Right lobe of liver (tissue), 6 donors: ENCODE results near the gene NEU2. TPM values are rescaled to one million over a fixed set of nuclear protein-coding genes. Genes with fewer than 3 reads are reported as not detected.
A peak's percentile ranks its signal among the peaks of the same experiment; 100 is the strongest.

ENCODE experiments used
- ATAC-seq, 4 donors: fragments of 200-7000 bp; cut with Tn5 transposase; one replicate each; pipeline ENCODE4 v1.9.1; 2020; ENCODE audit warnings: mild to moderate bottlenecking in 4 of 4, moderate library complexity in 4 of 4
- DNase-seq, 3 donors: peaks; one replicate each; pipeline ENCODE4 v3.0.0-alpha.2; 2020
- H3K27ac ChIP-seq, 3 donors: fragments of 200-600 bp; one replicate each; pipeline ENCODE4 v1.8.0; 2022
- H3K27me3 ChIP-seq, 2 donors: fragments of 200-600 bp; one replicate each; pipeline ENCODE4 v1.8.0; 2022
- H3K36me3 ChIP-seq, 4 donors: fragments of 200-600 bp; sonication (generic) in 1 of 4; one replicate each; pipeline versions ENCODE4 v1.5.1 to v1.8.0; 2017 to 2022; ENCODE audit warnings: control low read depth in 1 of 4
- H3K4me1 ChIP-seq, 4 donors: fragments of 200-600 bp; sonication (generic) in 1 of 4; one replicate each; pipeline versions ENCODE4 v1.5.1 to v1.8.0; 2017 to 2022; ENCODE audit warnings: control low read depth in 1 of 4
- H3K4me3 ChIP-seq, 3 donors: fragments of 200-600 bp; one replicate each; pipeline ENCODE4 v1.8.0; 2022
- H3K9me3 ChIP-seq, 4 donors: fragments of 200-600 bp; sonication (generic) in 1 of 4; one replicate each; pipeline versions ENCODE4 v1.5.1 to v1.8.0; 2017 to 2022; ENCODE audit warnings: control low read depth in 1 of 4
- POLR2A ChIP-seq: fragments of 450-650 bp; IDR thresholded peaks from one replicate; pipeline ENCODE4 v1.6.1; 2017; ENCODE audit warnings: antibody characterized with exemption, mild to moderate bottlenecking
- WGBS: methylation state at CpG from one replicate; pipeline ENCODE4 v1.1.6; 2018; ENCODE audit warnings: low coverage, low lambda C conversion rate; ENCODE audit not compliant: insufficient coverage; ENCODE audit errors: missing lambda C conversion rate; 5-methylcytosine and 5-hydroxymethylcytosine counted together
- intact Hi-C, 2 donors: fragments of 100-400 bp; cut with DNase I; formaldehyde crosslinking; loops; one replicate each; pipeline versions ENCODE4 v1.11.2 to v1.14.1; 2022
- total RNA-seq, 6 experiments: library from RNA; depleted of rRNA in 2 of 6; stranded (reverse); fragments of >200 nt in 2 of 6; fragmentation: NEBNext Ultra II Directional in 3 of 6; extraction: Animal tissue kit (Norgen Biotek cat#: 25700) in 3 of 6; gene quantifications; one replicate each; pipeline versions ENCODE4 v1.1.0 to v1.2.4, GENCODE V29; 2016 to 2023
- TF ChIP-seq, protein P1 (sequence below), 4 donors: fragments of 200-600 bp in 3 of 4; fragments of 450-650 bp in 1 of 4; IDR thresholded peaks; one replicate each; pipeline versions ENCODE4 v1.5.1 to v1.8.0; 2016 to 2022; ENCODE audit warnings: antibody characterized with exemption in 4 of 4, mild to moderate bottlenecking in 2 of 4
- donor health status: DM: no; HTN: yes; CAD: no.
- donor health status: DM: no; HTN: no; CAD: no.
- donor health status: DM: no; HTN: no; CAD: no.
- donor health status: DM: no; HTN: yes; CAD: no.
- donor health status: DM: no; HTN: yes; CAD: no.

NEU2 gene
- total RNA-seq, 6 experiments from 2014 or later = not detected

DNA sequence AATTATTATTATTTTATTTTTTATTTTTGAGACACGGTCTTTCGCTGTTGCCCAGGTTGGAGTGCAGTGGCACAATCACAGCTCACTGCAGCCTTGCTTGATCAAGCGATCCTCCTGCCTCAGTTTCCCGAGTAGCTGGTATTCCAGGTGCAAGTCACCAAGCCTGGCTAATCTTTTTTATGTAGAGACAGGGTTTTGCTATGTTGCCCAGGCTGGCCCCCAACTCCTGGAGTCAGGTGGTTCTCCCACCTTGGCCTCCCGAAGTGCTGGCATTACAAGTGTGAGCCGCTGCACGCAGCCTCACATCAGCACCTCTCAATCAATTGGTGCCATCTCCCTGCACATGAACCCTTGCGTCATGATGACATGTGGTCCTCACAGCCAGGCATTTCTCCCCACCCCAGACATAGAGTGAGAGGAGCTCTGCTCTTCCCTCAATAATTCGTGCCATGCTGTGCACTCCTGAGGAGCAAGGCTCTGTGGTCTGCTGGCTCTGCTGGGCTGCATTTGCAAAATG is 33.5 kb downstream of the NEU2 start:
- TF ChIP-seq, protein P1, sequence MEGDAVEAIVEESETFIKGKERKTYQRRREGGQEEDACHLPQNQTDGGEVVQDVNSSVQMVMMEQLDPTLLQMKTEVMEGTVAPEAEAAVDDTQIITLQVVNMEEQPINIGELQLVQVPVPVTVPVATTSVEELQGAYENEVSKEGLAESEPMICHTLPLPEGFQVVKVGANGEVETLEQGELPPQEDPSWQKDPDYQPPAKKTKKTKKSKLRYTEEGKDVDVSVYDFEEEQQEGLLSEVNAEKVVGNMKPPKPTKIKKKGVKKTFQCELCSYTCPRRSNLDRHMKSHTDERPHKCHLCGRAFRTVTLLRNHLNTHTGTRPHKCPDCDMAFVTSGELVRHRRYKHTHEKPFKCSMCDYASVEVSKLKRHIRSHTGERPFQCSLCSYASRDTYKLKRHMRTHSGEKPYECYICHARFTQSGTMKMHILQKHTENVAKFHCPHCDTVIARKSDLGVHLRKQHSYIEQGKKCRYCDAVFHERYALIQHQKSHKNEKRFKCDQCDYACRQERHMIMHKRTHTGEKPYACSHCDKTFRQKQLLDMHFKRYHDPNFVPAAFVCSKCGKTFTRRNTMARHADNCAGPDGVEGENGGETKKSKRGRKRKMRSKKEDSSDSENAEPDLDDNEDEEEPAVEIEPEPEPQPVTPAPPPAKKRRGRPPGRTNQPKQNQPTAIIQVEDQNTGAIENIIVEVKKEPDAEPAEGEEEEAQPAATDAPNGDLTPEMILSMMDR (IDR thresholded peaks at IDR 0.05) = no peak
- TF ChIP-seq POLR2A = no peak
- DNase-seq = peak in 2 of 3 donors; percentile 28 to 35
- intact Hi-C loops = no loop called here
- WGBS = 94% methylated on average over 3 of the region's 9 CpGs
- no peak overlapping the region for H3K27ac ChIP-seq
- H3K27me3 ChIP-seq = no peaks in the 10 kb centered on the region
- no peaks in the 10 kb centered on the region for H3K4me1 ChIP-seq
- H3K36me3 ChIP-seq = no peaks in the 10 kb centered on the region
- no peak overlapping the region for H3K4me3 ChIP-seq
- no peak for ATAC-seq
- no peaks in the 10 kb centered on the region for H3K9me3 ChIP-seq

DNA sequence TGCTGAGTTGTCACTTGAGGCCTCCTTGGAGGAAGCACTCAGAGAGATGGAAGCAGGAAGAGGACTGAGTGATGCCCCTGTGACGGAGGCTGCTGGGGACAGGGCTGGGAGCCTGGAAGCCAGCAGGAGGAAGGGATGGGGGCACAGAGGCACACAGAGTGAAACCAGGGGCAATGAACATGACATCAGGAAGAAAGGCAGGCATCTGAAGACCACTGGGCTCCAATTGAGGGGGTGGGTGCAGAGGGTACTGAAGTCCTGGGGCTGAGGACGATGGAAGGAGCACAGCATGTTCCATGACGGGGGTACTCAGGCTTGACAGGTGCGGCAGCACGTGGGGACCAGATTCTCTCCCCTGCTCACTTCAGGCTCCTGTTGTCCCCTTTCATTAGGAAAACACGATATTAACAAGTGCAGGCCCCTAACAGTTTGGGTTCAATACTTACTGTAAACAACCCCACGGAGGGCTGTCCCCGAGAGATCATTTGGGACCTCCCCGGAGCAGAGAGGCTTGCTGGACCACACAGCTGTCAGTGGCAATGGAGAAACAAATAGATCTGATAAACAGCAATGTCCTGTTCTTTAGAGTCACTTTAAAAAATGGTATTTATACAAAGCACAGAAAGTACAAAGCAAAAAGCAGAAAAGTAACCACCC is 36.4 kb downstream of the NEU2 start:
- peak in 2 of 3 donors; percentile 23 to 39 for DNase-seq
- TF ChIP-seq POLR2A = no peak
- TF ChIP-seq, protein P1 (IDR thresholded peaks at IDR 0.05) = no peak
- Histone ChIP-seq H3K9me3 (peaks cover 0 to 8% (median 0%) of the 10 kb centered on the region in 4 donors), H3K4me3 (no peak overlapping the region), H3K27me3 (no peaks in the 10 kb centered on the region), H3K4me1 (no peaks in the 10 kb centered on the region), H3K27ac (no peak overlapping the region), H3K36me3 (no peaks in the 10 kb centered on the region)
- WGBS = 60% methylated on average over 9 of the region's 9 CpGs
- intact Hi-C loops = no loop called here
- ATAC-seq = peak in 2 of 4 donors; percentile 19 to 30

DNA sequence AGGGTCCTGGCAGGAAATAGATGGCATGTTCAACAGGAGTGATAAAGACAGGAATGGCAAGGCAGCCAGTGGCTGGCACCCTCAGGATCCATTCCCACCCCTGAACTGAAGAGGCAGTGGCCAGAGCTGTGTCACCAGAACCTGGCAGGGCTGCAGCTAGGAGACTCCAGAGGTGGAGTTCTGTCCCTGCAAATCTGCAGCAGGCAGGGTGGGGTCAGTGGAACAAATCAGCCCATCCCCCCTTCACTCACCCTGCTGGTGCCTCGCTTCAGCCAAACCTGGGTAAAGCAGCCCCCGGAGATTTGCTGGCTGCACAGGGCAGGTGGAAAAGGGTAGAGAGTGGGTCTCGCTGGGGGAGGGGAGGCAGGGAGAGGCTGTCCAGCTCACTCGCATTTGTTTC is 40.4 kb downstream of the NEU2 start:
- WGBS = 0% methylated on average over 1 of the region's 4 CpGs
- Histone ChIP-seq H3K36me3 (no peaks in the 10 kb centered on the region), H3K27me3 (no peaks in the 10 kb centered on the region), H3K9me3 (peaks cover 0 to 8% (median 0%) of the 10 kb centered on the region in 4 donors), H3K4me1 (no peaks in the 10 kb centered on the region), H3K27ac (no peak overlapping the region), H3K4me3 (no peak overlapping the region)
- ATAC-seq (no peak), DNase-seq (peak in 1 of 3 donors; percentile 38)
- no peak for TF ChIP-seq POLR2A
- TF ChIP-seq, protein P1 (IDR thresholded peaks at IDR 0.05) = no peak
- intact Hi-C loops = no loop called here

DNA sequence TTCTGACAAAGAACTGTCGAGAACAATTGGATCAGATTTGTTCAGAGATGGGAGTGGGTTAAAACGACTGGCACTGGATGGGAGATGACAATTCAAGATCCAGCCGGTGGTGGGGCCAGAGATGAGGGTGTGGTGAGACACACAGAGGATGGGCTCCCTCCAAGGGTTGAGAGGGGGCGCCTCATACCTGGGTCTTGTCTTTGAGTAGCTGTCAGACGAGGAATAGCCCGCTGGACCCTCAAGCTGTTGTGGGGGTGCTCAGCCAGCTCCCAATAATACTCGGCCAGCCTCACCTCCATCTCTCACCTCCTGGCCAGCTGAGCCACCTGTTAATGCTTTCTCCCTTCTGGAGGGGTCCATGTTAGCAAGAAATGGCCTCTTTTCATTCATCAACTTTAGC is 41.6 kb downstream of the NEU2 start:
- no peak for ATAC-seq
- 59% methylated on average over 3 of the region's 7 CpGs for WGBS

More for the DNA sequence above, 41.6 kb downstream of the NEU2 start:
- Histone ChIP-seq H3K27me3 (no peaks in the 10 kb centered on the region), H3K9me3 (peaks cover 0 to 8% (median 0%) of the 10 kb centered on the region in 4 donors), H3K27ac (no peak overlapping the region), H3K36me3 (no peaks in the 10 kb centered on the region), H3K4me3 (no peak overlapping the region), H3K4me1 (no peaks in the 10 kb centered on the region)
- intact Hi-C loops = no loop called here
- peak in 1 of 3 donors; percentile 37 for DNase-seq
- TF ChIP-seq, protein P1 (IDR thresholded peaks at IDR 0.05) = no peak
- no peak for TF ChIP-seq POLR2A
